ENCODE measurements around the gene TBX15.

DNA sequence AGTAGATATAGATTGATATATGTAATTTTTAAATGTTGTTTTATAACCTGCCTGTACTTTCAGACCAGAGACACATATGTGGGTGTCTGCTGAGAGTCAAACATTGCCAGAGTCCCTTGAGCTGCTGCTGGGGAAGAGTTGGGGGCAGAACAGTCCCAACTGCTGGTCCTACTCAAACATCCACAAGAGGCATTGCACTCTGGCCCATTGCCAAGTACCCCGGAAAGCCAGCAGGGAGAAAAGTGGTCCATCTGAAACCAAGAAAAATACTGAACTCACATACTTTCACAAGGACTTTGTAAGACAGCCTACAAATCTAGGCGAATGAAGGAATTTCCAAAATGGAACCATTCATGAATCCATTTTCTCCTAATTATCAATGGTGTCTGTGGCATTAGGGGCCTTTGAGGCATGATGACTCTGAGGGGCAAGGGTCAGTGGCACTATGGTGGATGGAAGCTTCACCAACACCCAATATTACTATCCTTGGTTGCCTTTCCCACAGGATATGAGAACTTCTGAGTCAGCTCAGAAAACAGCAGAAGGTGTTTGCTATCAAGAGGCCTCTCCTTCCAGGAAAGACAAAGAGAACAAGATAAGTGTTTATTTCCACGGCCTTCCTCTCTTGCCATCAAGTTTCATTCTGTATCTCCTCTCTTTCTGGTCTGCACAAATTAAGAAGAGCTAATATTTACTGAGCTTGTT lies 7.3 kb upstream of the TBX15 start:
- no peak for TF ChIP-seq POLR2AphosphoS5 (IDR thresholded peaks at IDR 0.05; ENCODE audit: low read depth, low read length)
- TF ChIP-seq, protein P1, sequence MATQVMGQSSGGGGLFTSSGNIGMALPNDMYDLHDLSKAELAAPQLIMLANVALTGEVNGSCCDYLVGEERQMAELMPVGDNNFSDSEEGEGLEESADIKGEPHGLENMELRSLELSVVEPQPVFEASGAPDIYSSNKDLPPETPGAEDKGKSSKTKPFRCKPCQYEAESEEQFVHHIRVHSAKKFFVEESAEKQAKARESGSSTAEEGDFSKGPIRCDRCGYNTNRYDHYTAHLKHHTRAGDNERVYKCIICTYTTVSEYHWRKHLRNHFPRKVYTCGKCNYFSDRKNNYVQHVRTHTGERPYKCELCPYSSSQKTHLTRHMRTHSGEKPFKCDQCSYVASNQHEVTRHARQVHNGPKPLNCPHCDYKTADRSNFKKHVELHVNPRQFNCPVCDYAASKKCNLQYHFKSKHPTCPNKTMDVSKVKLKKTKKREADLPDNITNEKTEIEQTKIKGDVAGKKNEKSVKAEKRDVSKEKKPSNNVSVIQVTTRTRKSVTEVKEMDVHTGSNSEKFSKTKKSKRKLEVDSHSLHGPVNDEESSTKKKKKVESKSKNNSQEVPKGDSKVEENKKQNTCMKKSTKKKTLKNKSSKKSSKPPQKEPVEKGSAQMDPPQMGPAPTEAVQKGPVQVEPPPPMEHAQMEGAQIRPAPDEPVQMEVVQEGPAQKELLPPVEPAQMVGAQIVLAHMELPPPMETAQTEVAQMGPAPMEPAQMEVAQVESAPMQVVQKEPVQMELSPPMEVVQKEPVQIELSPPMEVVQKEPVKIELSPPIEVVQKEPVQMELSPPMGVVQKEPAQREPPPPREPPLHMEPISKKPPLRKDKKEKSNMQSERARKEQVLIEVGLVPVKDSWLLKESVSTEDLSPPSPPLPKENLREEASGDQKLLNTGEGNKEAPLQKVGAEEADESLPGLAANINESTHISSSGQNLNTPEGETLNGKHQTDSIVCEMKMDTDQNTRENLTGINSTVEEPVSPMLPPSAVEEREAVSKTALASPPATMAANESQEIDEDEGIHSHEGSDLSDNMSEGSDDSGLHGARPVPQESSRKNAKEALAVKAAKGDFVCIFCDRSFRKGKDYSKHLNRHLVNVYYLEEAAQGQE (IDR thresholded peaks at IDR 0.05; ENCODE audit: insufficient read depth in 1 of 2, low read depth in 2 of 2, low read length in 2 of 2): no peak

All from PFSK-1 (cell line).